ENCODE data around the gene POLR1E.

The POLR1E gene

GRCh38 chr9:37485389-37486255 is at the start of gene POLR1E:
Gene POLR1E, plus strand, starts transcription at chr9:37485948. Its CDS starts 100 bp downstream, at chr9:37486048.
- H3K36me3 ChIP-seq (ENCODE audit: control insufficient read depth, low read length), result peaks cover 44% of the 10 kb centered on the region
- peak within 1 kb of the TSS; percentile 45 for H3K27ac ChIP-seq (ENCODE audit: low read depth, low read length)
- peak within 1 kb of the TSS; percentile 92 for H3K4me3 ChIP-seq (ENCODE audit: low read length)
- H4K20me1 ChIP-seq (ENCODE audit: control insufficient read depth, insufficient read depth, low read depth, low read length), result no peaks in the 10 kb centered on the region
- H3K27me3 ChIP-seq (ENCODE audit: control insufficient read depth, low read length), result no peaks in the 10 kb centered on the region; the same call in 1 of the 2 replicates
- peaks cover 35% of the 10 kb centered on the region for H3K4me1 ChIP-seq (ENCODE audit: control insufficient read depth, low read length)
- peak within 1 kb of the TSS; percentile 94 for H3K4me2 ChIP-seq (ENCODE audit: low read length)
- no peaks in the 10 kb centered on the region for H3K9me3 ChIP-seq (ENCODE audit: control insufficient read depth, insufficient read depth, low read length)
- TF ChIP-seq EZH2phosphoT487 (IDR thresholded peaks at IDR 0.05; ENCODE audit: borderline replicate concordance, low read length), result no peak
- H3K9me2 ChIP-seq (replicated peaks; ENCODE audit: control insufficient read depth, low read length), result no peaks in the 10 kb centered on the region
- no peaks in the 10 kb centered on the region for H3F3A ChIP-seq (ENCODE audit: control insufficient read depth, insufficient read depth)
- H3K79me2 ChIP-seq (ENCODE audit: control insufficient read depth, low read length), result peaks cover 34% of the 10 kb centered on the region

- no peak for TF ChIP-seq CTCF (IDR thresholded peaks at IDR 0.05; ENCODE audit: low read depth, low read length, poor library complexity, severe bottlenecking)
- TF ChIP-seq EZH2phosphoT487 (IDR thresholded peaks at IDR 0.05; ENCODE audit: borderline replicate concordance, low read length), result no peak
- Histone ChIP-seq H3K4me3 (ENCODE audit: low read length) (no peak overlapping the region), H3K36me3 (ENCODE audit: control insufficient read depth, low read length) (peaks cover 99% of the 10 kb centered on the region), H3K4me1 (ENCODE audit: control insufficient read depth, low read length) (peaks cover 5% of the 10 kb centered on the region; the same call in 1 of the 2 replicates), H3K9me2 (replicated peaks; ENCODE audit: control insufficient read depth, low read length) (no peaks in the 10 kb centered on the region), H3K79me2 (ENCODE audit: control insufficient read depth, low read length) (peaks cover 35% of the 10 kb centered on the region), H3K4me2 (ENCODE audit: low read length) (no peak overlapping the region), H3K27ac (ENCODE audit: low read depth, low read length) (no peak overlapping the region), H3F3A (ENCODE audit: control insufficient read depth, insufficient read depth) (peaks cover 19% of the 10 kb centered on the region), H4K20me1 (ENCODE audit: control insufficient read depth, insufficient read depth, low read depth, low read length) (0 out of 2 replicates have a peak, but pooled peaks cover 3% of the 10 kb centered on the region), H3K9me3 (ENCODE audit: control insufficient read depth, insufficient read depth, low read length) (no peaks in the 10 kb centered on the region), H3K27me3 (ENCODE audit: control insufficient read depth, low read length) (no peaks in the 10 kb centered on the region)
These were observed 49.2 kb upstream of the POLR1E start for GRCh38 chr9:37436540-37436939.

GRCh38 chr9:37437010-37437409 is 48.7 kb upstream of the POLR1E start:
- Histone ChIP-seq H3K4me1 (ENCODE audit: control insufficient read depth, low read length) (peaks cover 5% of the 10 kb centered on the region; the same call in 1 of the 2 replicates), H3K79me2 (ENCODE audit: control insufficient read depth, low read length) (peaks cover 38% of the 10 kb centered on the region), H3K4me2 (ENCODE audit: low read length) (no peak overlapping the region), H3K9me3 (ENCODE audit: control insufficient read depth, insufficient read depth, low read length) (no peaks in the 10 kb centered on the region), H3K4me3 (ENCODE audit: low read length) (no peak overlapping the region), H3K36me3 (ENCODE audit: control insufficient read depth, low read length) (peaks cover 99% of the 10 kb centered on the region), H3K27me3 (ENCODE audit: control insufficient read depth, low read length) (no peaks in the 10 kb centered on the region), H3K27ac (ENCODE audit: low read depth, low read length) (no peak overlapping the region), H3F3A (ENCODE audit: control insufficient read depth, insufficient read depth) (peaks cover 19% of the 10 kb centered on the region), H3K9me2 (replicated peaks; ENCODE audit: control insufficient read depth, low read length) (no peaks in the 10 kb centered on the region), H4K20me1 (ENCODE audit: control insufficient read depth, insufficient read depth, low read depth, low read length) (0 out of 2 replicates have a peak, but pooled peaks cover 3% of the 10 kb centered on the region)
- TF ChIP-seq EZH2phosphoT487 (IDR thresholded peaks at IDR 0.05; ENCODE audit: borderline replicate concordance, low read length), result no peak
- TF ChIP-seq CTCF (IDR thresholded peaks at IDR 0.05; ENCODE audit: low read depth, low read length, poor library complexity, severe bottlenecking), result no peak

- Histone ChIP-seq H3F3A (ENCODE audit: control insufficient read depth, insufficient read depth) (peaks cover 19% of the 10 kb centered on the region), H4K20me1 (ENCODE audit: control insufficient read depth, insufficient read depth, low read depth, low read length) (0 out of 2 replicates have a peak, but pooled peaks cover 3% of the 10 kb centered on the region), H3K9me2 (replicated peaks; ENCODE audit: control insufficient read depth, low read length) (no peaks in the 10 kb centered on the region), H3K27ac (ENCODE audit: low read depth, low read length) (no peak overlapping the region), H3K27me3 (ENCODE audit: control insufficient read depth, low read length) (no peaks in the 10 kb centered on the region), H3K79me2 (ENCODE audit: control insufficient read depth, low read length) (peaks cover 41% of the 10 kb centered on the region), H3K4me3 (ENCODE audit: low read length) (no peak overlapping the region), H3K9me3 (ENCODE audit: control insufficient read depth, insufficient read depth, low read length) (no peaks in the 10 kb centered on the region), H3K36me3 (ENCODE audit: control insufficient read depth, low read length) (peaks cover 99% of the 10 kb centered on the region), H3K4me2 (ENCODE audit: low read length) (no peak overlapping the region), H3K4me1 (ENCODE audit: control insufficient read depth, low read length) (peaks cover 3% of the 10 kb centered on the region; the same call in 1 of the 2 replicates)
- TF ChIP-seq EZH2phosphoT487 (IDR thresholded peaks at IDR 0.05; ENCODE audit: borderline replicate concordance, low read length) (no peak), CTCF (IDR thresholded peaks at IDR 0.05; ENCODE audit: low read depth, low read length, poor library complexity, severe bottlenecking) (no peak)
These were observed 48.1 kb upstream of the POLR1E start for GRCh38 chr9:37437621-37438020.
